H9 (cell line): ENCODE measurements around the gene UNC79. TPM values are rescaled to one million over a fixed set of nuclear protein-coding genes. Genes with fewer than 3 reads are reported as not detected.

ENCODE experiments used
- DNase-seq: peaks from one replicate; pipeline ENCODE4 v3.0.0-alpha.2; 2017
- H2AFZ ChIP-seq: one replicate; pipeline ENCODE4 v1.6.1; 2013; ENCODE audit warnings: mild to moderate bottlenecking, low read length, control low read depth, moderate library complexity
- H2AK5ac ChIP-seq: 2 replicates; pipeline ENCODE4 v1.6.1; 2013; ENCODE audit warnings: low read length, control low read depth, mixed read lengths; ENCODE audit not compliant: insufficient read length
- H2BK120ac ChIP-seq: one replicate; pipeline ENCODE4 v1.6.1; 2013; ENCODE audit warnings: low read depth, mild to moderate bottlenecking, low read length, control low read depth, inconsistent platforms; ENCODE audit not compliant: poor library complexity, severe bottlenecking
- H2BK12ac ChIP-seq: 2 replicates; pipeline ENCODE4 v1.6.1; 2013; ENCODE audit warnings: low read length, control low read depth, mixed read lengths, low read depth; ENCODE audit not compliant: insufficient read length
- H2BK15ac ChIP-seq: 2 replicates; pipeline ENCODE4 v1.6.1; 2013; ENCODE audit warnings: low read depth, low read length, control low read depth
- H2BK20ac ChIP-seq: one replicate; pipeline ENCODE4 v1.6.1; 2013; ENCODE audit warnings: low read depth, mild to moderate bottlenecking, low read length, control low read depth, inconsistent platforms; ENCODE audit not compliant: poor library complexity, severe bottlenecking
- H2BK5ac ChIP-seq: 2 replicates; pipeline ENCODE4 v1.6.1; 2013; ENCODE audit warnings: low read length, control low read depth, mixed read lengths; ENCODE audit not compliant: insufficient read length
- H3K14ac ChIP-seq: 2 replicates; pipeline ENCODE4 v1.6.1; 2013; ENCODE audit warnings: low read length, control low read depth; ENCODE audit not compliant: insufficient read depth
- H3K18ac ChIP-seq: 2 replicates; pipeline ENCODE4 v1.6.1; 2013; ENCODE audit warnings: low read depth, mild to moderate bottlenecking, mixed read lengths, low read length, control low read depth; ENCODE audit not compliant: insufficient read length
- H3K23ac ChIP-seq: 2 replicates; pipeline ENCODE4 v1.6.1; 2013; ENCODE audit warnings: low read length, control low read depth, mixed read lengths, low read depth; ENCODE audit not compliant: insufficient read length
- H3K23me2 ChIP-seq: 2 replicates; pipeline ENCODE4 v1.6.1; 2013; ENCODE audit warnings: low read depth, mild to moderate bottlenecking, mixed read lengths, low read length, control low read depth; ENCODE audit not compliant: insufficient read length, poor library complexity, severe bottlenecking
- H3K27ac ChIP-seq: 2 replicates; pipeline ENCODE4 v1.5.1; 2013; ENCODE audit warnings: low read length, control low read depth, mixed read lengths, low read depth; ENCODE audit not compliant: insufficient read length
- H3K27me3 ChIP-seq: 2 replicates; pipeline ENCODE4 v1.6.1; 2013; ENCODE audit warnings: low read length, control low read depth, inconsistent platforms; ENCODE audit not compliant: insufficient read depth
- H3K4ac ChIP-seq: 2 replicates; pipeline ENCODE4 v1.6.1; 2013; ENCODE audit warnings: low read depth, mild to moderate bottlenecking, control low read depth, inconsistent platforms, low read length, moderate library complexity
- H3K4me1 ChIP-seq: 2 replicates; pipeline ENCODE4 v1.6.1; 2013; ENCODE audit warnings: low read length, control low read depth, inconsistent platforms; ENCODE audit not compliant: insufficient read depth
- H3K4me2 ChIP-seq: 2 replicates; pipeline ENCODE4 v1.6.1; 2013; ENCODE audit warnings: low read length, control low read depth, mixed read lengths; ENCODE audit not compliant: insufficient read length, insufficient read depth
- H3K56ac ChIP-seq: 2 replicates; pipeline ENCODE4 v1.6.1; 2013; ENCODE audit warnings: low read depth, mild to moderate bottlenecking, mixed read lengths, low read length, control low read depth; ENCODE audit not compliant: insufficient read length
- H3K79me1 ChIP-seq: 2 replicates; pipeline ENCODE4 v1.6.1; 2013; ENCODE audit warnings: low read depth, mild to moderate bottlenecking, moderate library complexity, low read length, control low read depth, inconsistent platforms; ENCODE audit not compliant: insufficient read depth, poor library complexity, severe bottlenecking
- H3K79me2 ChIP-seq: 2 replicates; pipeline ENCODE4 v1.6.1; 2013; ENCODE audit warnings: low read length, control low read depth, inconsistent platforms; ENCODE audit not compliant: insufficient read depth
- H3K9ac ChIP-seq: 2 replicates; pipeline ENCODE4 v1.6.1; 2013; ENCODE audit warnings: low read length, control low read depth, mixed read lengths; ENCODE audit not compliant: insufficient read length; ENCODE audit errors: extremely low read depth
- H3K9me3 ChIP-seq: one replicate; pipeline ENCODE4 v1.6.1; 2013; ENCODE audit warnings: low read depth, low read length, inconsistent platforms; ENCODE audit not compliant: control insufficient read depth
- H3T11ph ChIP-seq: one replicate; pipeline ENCODE4 v1.6.1; 2013; ENCODE audit warnings: mild to moderate bottlenecking, low read length, control low read depth, inconsistent platforms
- H4K20me1 ChIP-seq: one replicate; pipeline ENCODE4 v1.6.1; 2013; ENCODE audit not compliant: control insufficient read depth, insufficient read length, insufficient read depth
- H4K5ac ChIP-seq: 2 replicates; pipeline ENCODE4 v1.6.1; 2013; ENCODE audit warnings: low read depth, mild to moderate bottlenecking, mixed read lengths, low read length, control low read depth; ENCODE audit not compliant: insufficient read length
- H4K8ac ChIP-seq: replicated peaks from 2 replicates; pipeline ENCODE4 v1.6.1; 2013; ENCODE audit warnings: low read length, control low read depth, mixed read lengths, low read depth; ENCODE audit not compliant: insufficient read length
- H4K91ac ChIP-seq: 2 replicates; pipeline ENCODE4 v1.6.1; 2013; ENCODE audit warnings: low read depth, mild to moderate bottlenecking, moderate library complexity, mixed read lengths, low read length, control low read depth; ENCODE audit not compliant: insufficient read length
- H3K27ac Mint-ChIP-seq, 3 experiments: 2 replicates in 2 of 3; 3 replicates in 1 of 3; pipeline ENCODE4 v1.8.0; 2020 to 2021; ENCODE audit warnings: mixed read lengths in 3 of 3, mild to moderate bottlenecking in 1 of 3, moderate library complexity in 1 of 3
- H3K27me3 Mint-ChIP-seq: 2 replicates; pipeline ENCODE4 v1.8.0; 2021; ENCODE audit warnings: low read depth, mild to moderate bottlenecking, moderate library complexity, mixed read lengths
- H3K36me3 Mint-ChIP-seq, 3 experiments: 2 replicates in 2 of 3; 3 replicates in 1 of 3; pipeline ENCODE4 v1.8.0; 2020 to 2021; ENCODE audit warnings: low read depth in 3 of 3, mixed read lengths in 3 of 3; ENCODE audit not compliant: insufficient read depth in 1 of 3
- H3K4me1 Mint-ChIP-seq, 2 experiments: 2 replicates each; pipeline ENCODE4 v1.8.0; 2020; ENCODE audit warnings: mixed read lengths in 2 of 2
- H3K4me3 Mint-ChIP-seq, 2 experiments: 2 replicates in 1 of 2; 3 replicates in 1 of 2; pipeline ENCODE4 v1.8.0; 2020 to 2021; ENCODE audit warnings: mild to moderate bottlenecking in 2 of 2, mixed read lengths in 2 of 2, moderate library complexity in 1 of 2
- H3K9me3 Mint-ChIP-seq, 2 experiments: 2 replicates in 1 of 2; 3 replicates in 1 of 2; pipeline ENCODE4 v1.8.0; 2020; ENCODE audit warnings: mild to moderate bottlenecking in 2 of 2, mixed read lengths in 2 of 2, moderate library complexity in 1 of 2
- CTCF ChIP-seq: fragments of 200-600 bp; sonication (generic); conservative IDR thresholded peaks from 3 replicates; pipeline ENCODE4 v1.8.0; 2021; ENCODE audit warnings: antibody characterized with exemption, mild to moderate bottlenecking
- WGBS: extraction: QIAGEN DNeasy Blood & Tissue Kit; methylation state at CpG from one replicate; pipeline ENCODE4 v1.1.7; 2013; ENCODE audit warnings: missing lambda C conversion rate, low lambda C conversion rate, mixed read lengths; ENCODE audit not compliant: insufficient read length; ENCODE audit errors: extremely low coverage; 5-methylcytosine and 5-hydroxymethylcytosine counted together
- total RNA-seq: library from RNA; stranded (reverse); gene quantifications from 2 replicates; pipeline ENCODE4 v1.2.1, GENCODE V29; 2021

Gene UNC79
- total RNA-seq, 1 experiment from 2014 or later, result 3.0 TPM

GRCh38 chr14:93706360-93706955 is 275.7 kb downstream of the UNC79 start:
- Mint-ChIP-seq H3K27me3 (no peaks in the 10 kb centered on the region), H3K36me3 (no peaks in the 10 kb centered on the region; a peak in 1 of 7 replicates), H3K27ac (0 out of 7 replicates have a peak overlapping the region, but pooled peaks of 1 of the 3 experiments have one; percentile 41), H3K4me3 (no peak overlapping the region), H3K4me1 (no peaks in the 10 kb centered on the region), H3K9me3 (no peaks in the 10 kb centered on the region)
- Histone ChIP-seq H3K23ac (no peak overlapping the region), H4K20me1 (no peaks in the 10 kb centered on the region), H2BK20ac (no peak overlapping the region), H3K9ac (no peak overlapping the region), H2BK120ac (no peak overlapping the region), H4K91ac (no peak overlapping the region), H3K4me2 (no peak overlapping the region), H2AK5ac (no peak overlapping the region), H2AFZ (no peak overlapping the region), H4K5ac (no peak overlapping the region), H3K27ac (no peak overlapping the region), H3K79me2 (no peaks in the 10 kb centered on the region), H3K56ac (no peak overlapping the region), H3K27me3 (no peaks in the 10 kb centered on the region), H3K4ac (no peak overlapping the region), H3K79me1 (no peaks in the 10 kb centered on the region), H3K18ac (no peak overlapping the region), H3K4me1 (no peaks in the 10 kb centered on the region), H3K23me2 (no peaks in the 10 kb centered on the region), H2BK15ac (no peak overlapping the region), H4K8ac (no peak overlapping the region), H3K9me3 (no peaks in the 10 kb centered on the region), H3T11ph (no peak overlapping the region), H2BK5ac (no peak overlapping the region), H3K14ac (no peak overlapping the region), H2BK12ac (no peak overlapping the region)
- no CpG with 5 or more reads among the region's 21 CpGs for WGBS
- no peak for DNase-seq
- no peak for TF ChIP-seq CTCF
